GM23338 (cell line): Measurements from ENCODE around the gene CDH23. TPM values are rescaled to one million over a fixed set of nuclear protein-coding genes. Genes with fewer than 3 reads are reported as not detected.

Source experiments
- ATAC-seq: fragments of 200-7000 bp; cut with Tn5 transposase; 3 replicates; pipeline ENCODE4 v1.9.1; 2020
- DNase-seq: peaks from one replicate; pipeline ENCODE4 v3.0.0-alpha.2; 2015; ENCODE audit warnings: low spot score
- H2AFZ ChIP-seq: fragments of 200-600 bp; sonication (generic); 2 replicates; pipeline ENCODE4 v1.8.0; 2016; ENCODE audit warnings: antibody characterized with exemption, mild to moderate bottlenecking, moderate library complexity
- H3F3A ChIP-seq: fragments of 200-600 bp; sonication (generic); replicated peaks from 2 replicates; pipeline ENCODE4 v1.8.0; 2017; ENCODE audit warnings: antibody characterized with exemption, mixed run types, low read depth
- H3K27ac ChIP-seq: fragments of 200-600 bp; sonication (generic); 2 replicates; pipeline ENCODE4 v1.6.1; 2016; ENCODE audit warnings: low read depth
- H3K27me3 ChIP-seq: fragments of 200-600 bp; sonication (generic); 2 replicates; pipeline ENCODE4 v1.8.0; 2016; ENCODE audit warnings: mild to moderate bottlenecking, mixed run types, moderate library complexity; ENCODE audit not compliant: insufficient read depth
- H3K36me3 ChIP-seq: fragments of 200-600 bp; sonication (generic); 2 replicates; pipeline ENCODE4 v1.8.0; 2016; ENCODE audit warnings: mild to moderate bottlenecking; ENCODE audit not compliant: insufficient read depth
- H3K4me1 ChIP-seq: fragments of 200-600 bp; sonication (generic); 2 replicates; pipeline ENCODE4 v1.8.0; 2016; ENCODE audit warnings: mild to moderate bottlenecking, moderate library complexity; ENCODE audit not compliant: insufficient read depth
- H3K4me2 ChIP-seq: fragments of 200-600 bp; sonication (generic); 2 replicates; pipeline ENCODE4 v1.7.1; 2017; ENCODE audit warnings: mixed run types
- H3K4me3 ChIP-seq: fragments of 200-600 bp; sonication (generic); 2 replicates; pipeline ENCODE4 v1.6.1; 2016; ENCODE audit warnings: mixed run types
- H3K79me2 ChIP-seq: fragments of 200-600 bp; sonication (generic); replicated peaks from 2 replicates; pipeline ENCODE4 v1.8.0; 2017; ENCODE audit warnings: mild to moderate bottlenecking; ENCODE audit not compliant: insufficient read depth
- H3K9me2 ChIP-seq: fragments of 200-600 bp; sonication (generic); 2 replicates; pipeline ENCODE4 v1.8.0; 2017; ENCODE audit not compliant: insufficient read depth
- H4K20me1 ChIP-seq: fragments of 200-600 bp; sonication (generic); replicated peaks from 2 replicates; pipeline ENCODE4 v1.8.0; 2017; ENCODE audit warnings: mild to moderate bottlenecking; ENCODE audit not compliant: insufficient read depth
- H3K27ac Mint-ChIP-seq: 2 replicates; pipeline ENCODE4 v1.8.0; 2020; ENCODE audit warnings: inconsistent platforms, mild to moderate bottlenecking, moderate library complexity, mixed read lengths
- H3K27me3 Mint-ChIP-seq: 3 replicates; pipeline ENCODE4 v1.8.0; 2022; ENCODE audit warnings: low read depth, mild to moderate bottlenecking, moderate library complexity, mixed read lengths, inconsistent platforms; ENCODE audit not compliant: insufficient read depth, poor library complexity
- H3K36me3 Mint-ChIP-seq: 3 replicates; pipeline ENCODE4 v1.8.0; 2021; ENCODE audit warnings: low read depth, mild to moderate bottlenecking, inconsistent platforms, moderate library complexity, mixed read lengths
- H3K4me1 Mint-ChIP-seq: 3 replicates; pipeline ENCODE4 v1.8.0; 2020; ENCODE audit warnings: mild to moderate bottlenecking, inconsistent platforms, mixed read lengths
- H3K4me3 Mint-ChIP-seq: 3 replicates; pipeline ENCODE4 v1.8.0; 2021; ENCODE audit warnings: moderate library complexity, mild to moderate bottlenecking, inconsistent platforms, mixed read lengths
- H3K9me3 Mint-ChIP-seq: 3 replicates; pipeline ENCODE4 v1.8.0; 2020; ENCODE audit warnings: moderate library complexity, mild to moderate bottlenecking, inconsistent platforms, mixed read lengths
- CREB1 ChIP-seq: fragments of 250-450 bp; sonication (Bioruptor Pico); IDR thresholded peaks from 2 replicates; pipeline ENCODE4 v1.5.0; 2020; ENCODE audit warnings: low read depth, mild to moderate bottlenecking, moderate library complexity
- CTCF ChIP-seq, 2 experiments: fragments of 200-600 bp in 1 of 2; sonication (generic) in 1 of 2; conservative IDR thresholded peaks; 2 replicates each; pipeline versions ENCODE4 v1.5.1 to v1.6.1; 2016 to 2017; ENCODE audit warnings: antibody characterized with exemption in 2 of 2, low read depth in 2 of 2, mild to moderate bottlenecking in 2 of 2, moderate library complexity in 1 of 2
- EZH2 ChIP-seq: fragments of 200-600 bp; sonication (generic); IDR thresholded peaks from one replicate; pipeline ENCODE4 v1.8.0; 2017; ENCODE audit warnings: antibody characterized with exemption, mild to moderate bottlenecking, low read depth; ENCODE audit not compliant: unreplicated experiment
- EZH2phosphoT487 ChIP-seq: fragments of 200-600 bp; sonication (generic); IDR thresholded peaks from one replicate; pipeline ENCODE4 v1.8.1; 2018; ENCODE audit warnings: antibody characterized with exemption; ENCODE audit not compliant: unreplicated experiment
- NANOG ChIP-seq: IDR thresholded peaks from 2 replicates; pipeline ENCODE4 v1.6.1; 2016; ENCODE audit warnings: antibody characterized with exemption, borderline replicate concordance
- POLR2AphosphoS5 ChIP-seq: IDR thresholded peaks from 2 replicates; pipeline ENCODE4 v1.6.1; 2016; ENCODE audit warnings: antibody characterized with exemption, low read depth
- REST ChIP-seq: IDR thresholded peaks from one replicate; pipeline ENCODE4 v1.6.1; 2018; ENCODE audit warnings: antibody characterized with exemption; ENCODE audit not compliant: unreplicated experiment
- STAT1 ChIP-seq: IDR thresholded peaks from one replicate; pipeline ENCODE4 v1.6.1; 2016; ENCODE audit warnings: antibody characterized with exemption; ENCODE audit not compliant: unreplicated experiment
- ZNF114 ChIP-seq: fragments of 250-450 bp; sonication (Bioruptor Pico); IDR thresholded peaks from 2 replicates; pipeline ENCODE4 v1.5.0; 2020; ENCODE audit warnings: mild to moderate bottlenecking, moderate library complexity
- ZNF331 ChIP-seq: fragments of 250-450 bp; sonication (Bioruptor Pico); IDR thresholded peaks from 2 replicates; pipeline ENCODE4 v1.5.0; 2020; ENCODE audit warnings: low read depth, mild to moderate bottlenecking, moderate library complexity
- polyA plus RNA-seq: library from polyadenylated mRNA; unstranded; fragments of >200 nt; fragmentation: Nextera tagmentation; extraction: Ambion mirVana; gene quantifications from 2 replicates; pipeline ENCODE4 v1.2.1, GENCODE V29; 2016
- total RNA-seq: library from RNA; depleted of rRNA; stranded (reverse); fragments of >200 nt; shearing (Covaris generic); gene quantifications from 2 replicates; pipeline ENCODE4 v1.2.3, GENCODE V29; 2014
- TF ChIP-seq, protein P1 (sequence below): IDR thresholded peaks from 2 replicates; pipeline ENCODE4 v1.6.1; 2016; ENCODE audit warnings: antibody characterized with exemption

The CDH23 gene
- total and polyA plus RNA-seq, 2 experiments from 2014 or later = 0.95 to 4.3 TPM

- no peak for TF ChIP-seq CTCF (conservative IDR thresholded peaks at IDR 0.05; ENCODE audit: low read depth in 2 of 2)
- TF ChIP-seq REST = no peak
- no peak for TF ChIP-seq ZNF114
- no peak for TF ChIP-seq ZNF331 (CRISPR knock-in tag)
- TF ChIP-seq, protein P1, sequence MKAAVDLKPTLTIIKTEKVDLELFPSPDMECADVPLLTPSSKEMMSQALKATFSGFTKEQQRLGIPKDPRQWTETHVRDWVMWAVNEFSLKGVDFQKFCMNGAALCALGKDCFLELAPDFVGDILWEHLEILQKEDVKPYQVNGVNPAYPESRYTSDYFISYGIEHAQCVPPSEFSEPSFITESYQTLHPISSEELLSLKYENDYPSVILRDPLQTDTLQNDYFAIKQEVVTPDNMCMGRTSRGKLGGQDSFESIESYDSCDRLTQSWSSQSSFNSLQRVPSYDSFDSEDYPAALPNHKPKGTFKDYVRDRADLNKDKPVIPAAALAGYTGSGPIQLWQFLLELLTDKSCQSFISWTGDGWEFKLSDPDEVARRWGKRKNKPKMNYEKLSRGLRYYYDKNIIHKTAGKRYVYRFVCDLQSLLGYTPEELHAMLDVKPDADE = no peak
- TF ChIP-seq EZH2phosphoT487 = no peak
Measured at GRCh38 chr10:71558991-71559390, 162.3 kb downstream of the CDH23 start (continued).

- peaks cover 20% of the 10 kb centered on the region for H3K27me3 Mint-ChIP-seq
- H3K4me1 ChIP-seq = peaks cover 19% of the 10 kb centered on the region
- no peak for TF ChIP-seq ZNF114
- no peak overlapping the region for H3K27ac Mint-ChIP-seq
- no peak overlapping the region for H3K27ac ChIP-seq
- H3F3A ChIP-seq = no peaks in the 10 kb centered on the region
- no peak overlapping the region for H3K4me3 Mint-ChIP-seq
- H3K4me1 Mint-ChIP-seq = peaks cover 42% of the 10 kb centered on the region
- H3K4me3 ChIP-seq = no peak overlapping the region
- H3K27me3 ChIP-seq = no peaks in the 10 kb centered on the region
- ATAC-seq (peak; percentile 56), DNase-seq (no peak)
- H3K79me2 ChIP-seq = no peaks in the 10 kb centered on the region
- H3K4me2 ChIP-seq = 0 out of 2 replicates have a peak overlapping the region, but pooled peaks have one; percentile 26
- H3K36me3 ChIP-seq = no peaks in the 10 kb centered on the region
- no peaks in the 10 kb centered on the region for H3K9me2 ChIP-seq
- no peaks in the 10 kb centered on the region for H3K9me3 Mint-ChIP-seq
- H4K20me1 ChIP-seq = no peaks in the 10 kb centered on the region
- H2AFZ ChIP-seq = no peak overlapping the region
- no peaks in the 10 kb centered on the region for H3K36me3 Mint-ChIP-seq
Measured at GRCh38 chr10:71561003-71561574, 164.4 kb downstream of the CDH23 start.

DNA sequence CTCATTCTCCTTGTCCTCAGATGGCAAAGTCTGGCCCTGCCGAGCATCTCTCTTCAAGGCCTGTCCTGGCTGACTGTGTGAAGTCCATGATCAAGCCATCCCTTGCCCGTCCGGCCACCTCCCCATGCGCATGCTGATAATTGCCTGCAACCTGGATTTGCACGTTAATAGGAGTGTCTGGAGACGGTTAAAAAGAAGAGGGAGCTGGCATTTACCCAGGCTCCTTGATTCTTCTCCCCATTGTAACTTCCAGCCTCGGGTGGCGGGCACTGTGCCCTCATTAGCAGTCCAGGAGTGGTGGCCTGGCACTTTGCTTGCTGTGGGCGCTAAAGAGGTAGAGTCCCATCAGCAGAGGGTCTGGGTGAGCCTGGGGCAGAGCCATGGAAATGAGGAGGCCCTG is 165.5 kb downstream of the CDH23 start:
- Histone ChIP-seq H3K27ac (no peak overlapping the region), H4K20me1 (no peaks in the 10 kb centered on the region), H3K27me3 (no peaks in the 10 kb centered on the region), H3K4me3 (no peak overlapping the region), H3K4me1 (peaks cover 19% of the 10 kb centered on the region), H3K79me2 (no peaks in the 10 kb centered on the region), H3K4me2 (no peak overlapping the region), H3F3A (no peaks in the 10 kb centered on the region), H3K36me3 (no peaks in the 10 kb centered on the region), H2AFZ (no peak overlapping the region), H3K9me2 (no peaks in the 10 kb centered on the region)
- Mint-ChIP-seq H3K36me3 (no peaks in the 10 kb centered on the region), H3K27me3 (peaks cover 20% of the 10 kb centered on the region), H3K9me3 (no peaks in the 10 kb centered on the region), H3K4me3 (no peak overlapping the region), H3K4me1 (peaks cover 42% of the 10 kb centered on the region), H3K27ac (no peak overlapping the region; the same call in 1 of the 2 replicates)
- TF ChIP-seq EZH2phosphoT487 (no peak), NANOG (no peak), CREB1 (CRISPR knock-in tag) (no peak), POLR2AphosphoS5 (no peak), ZNF114 (no peak), STAT1 (no peak), ZNF331 (CRISPR knock-in tag) (no peak), CTCF (conservative IDR thresholded peaks at IDR 0.05; ENCODE audit: low read depth in 2 of 2) (no peak), EZH2 (no peak)
- no peak for DNase-seq
- no peak for ATAC-seq
